Esophagus muscularis mucosa (tissue), 4 donors: Measurements from ENCODE around the gene RNF144A. TPM values are rescaled to one million over a fixed set of nuclear protein-coding genes. Genes with fewer than 3 reads are reported as not detected.

ENCODE experiments used
- DNase-seq: peaks from one replicate; pipeline ENCODE4 v3.0.0-alpha.2; 2017; ENCODE audit errors: extremely low spot score
- H3K27ac ChIP-seq, 4 donors: fragments of 200-600 bp; sonication (generic); replicated peaks in 1 of 4; 1 replicate in 3 of 4; 2 replicates in 1 of 4; pipeline ENCODE4 v1.5.1; 2016 to 2019; ENCODE audit warnings: mild to moderate bottlenecking in 1 of 4
- H3K27me3 ChIP-seq, 4 donors: fragments of 200-600 bp; sonication (generic); one replicate each; pipeline versions ENCODE4 v1.5.1 to v1.6.0; 2016 to 2019
- H3K36me3 ChIP-seq, 4 donors: fragments of 200-600 bp; sonication (generic); one replicate each; pipeline ENCODE4 v1.5.1; 2016 to 2019
- H3K4me1 ChIP-seq, 4 donors: fragments of 200-600 bp; sonication (generic); one replicate each; pipeline ENCODE4 v1.5.1; 2016 to 2019
- H3K4me3 ChIP-seq, 4 donors: fragments of 200-600 bp; sonication (generic); 1 replicate in 2 of 4; 2 replicates in 2 of 4; pipeline ENCODE4 v1.5.1; 2016 to 2019; ENCODE audit warnings: mild to moderate bottlenecking in 4 of 4, moderate library complexity in 1 of 4
- H3K9me3 ChIP-seq, 4 donors: fragments of 200-600 bp; sonication (generic); 1 replicate in 3 of 4; 2 replicates in 1 of 4; pipeline ENCODE4 v1.5.1; 2016 to 2019
- EP300 ChIP-seq: sonication (generic); formaldehyde crosslinking; IDR thresholded peaks from one replicate; pipeline ENCODE4 v1.6.1; 2017; ENCODE audit warnings: antibody characterized with exemption
- POLR2A ChIP-seq: fragments of 450-650 bp; IDR thresholded peaks from one replicate; pipeline ENCODE4 v1.6.1; 2017; ENCODE audit warnings: antibody characterized with exemption, moderate library complexity, mild to moderate bottlenecking, low read depth
- POLR2AphosphoS5 ChIP-seq, 2 donors: sonication (generic); formaldehyde crosslinking; IDR thresholded peaks; one replicate each; pipeline ENCODE4 v1.6.1; 2017; ENCODE audit warnings: antibody characterized with exemption in 2 of 2
- WGBS: methylation state at CpG from one replicate; pipeline ENCODE4 v1.1.5; 2018; 5-methylcytosine and 5-hydroxymethylcytosine counted together
- intact Hi-C: fragments of 100-400 bp; cut with DNase I; formaldehyde crosslinking; loops from one replicate; pipeline ENCODE4 v1.15.1; 2023
- total RNA-seq, 4 donors: library from RNA; depleted of rRNA; stranded (reverse); fragments of >200 nt; gene quantifications; one replicate each; pipeline versions ENCODE4 v1.1.0 to v1.2.1, GENCODE V29; 2016
- TF ChIP-seq, protein P1 (sequence below), 3 experiments: fragments of 200-600 bp in 2 of 3; fragments of 450-650 bp in 1 of 3; sonication (generic) in 2 of 3; IDR thresholded peaks; one replicate each; pipeline ENCODE4 v1.5.1; 2017 to 2019; ENCODE audit warnings: antibody characterized with exemption in 3 of 3, mild to moderate bottlenecking in 2 of 3, moderate library complexity in 1 of 3

The RNF144A gene
- total RNA-seq, 4 donors from 2014 or later, result 5.4 to 10.8 (median 8.8) TPM

DNA sequence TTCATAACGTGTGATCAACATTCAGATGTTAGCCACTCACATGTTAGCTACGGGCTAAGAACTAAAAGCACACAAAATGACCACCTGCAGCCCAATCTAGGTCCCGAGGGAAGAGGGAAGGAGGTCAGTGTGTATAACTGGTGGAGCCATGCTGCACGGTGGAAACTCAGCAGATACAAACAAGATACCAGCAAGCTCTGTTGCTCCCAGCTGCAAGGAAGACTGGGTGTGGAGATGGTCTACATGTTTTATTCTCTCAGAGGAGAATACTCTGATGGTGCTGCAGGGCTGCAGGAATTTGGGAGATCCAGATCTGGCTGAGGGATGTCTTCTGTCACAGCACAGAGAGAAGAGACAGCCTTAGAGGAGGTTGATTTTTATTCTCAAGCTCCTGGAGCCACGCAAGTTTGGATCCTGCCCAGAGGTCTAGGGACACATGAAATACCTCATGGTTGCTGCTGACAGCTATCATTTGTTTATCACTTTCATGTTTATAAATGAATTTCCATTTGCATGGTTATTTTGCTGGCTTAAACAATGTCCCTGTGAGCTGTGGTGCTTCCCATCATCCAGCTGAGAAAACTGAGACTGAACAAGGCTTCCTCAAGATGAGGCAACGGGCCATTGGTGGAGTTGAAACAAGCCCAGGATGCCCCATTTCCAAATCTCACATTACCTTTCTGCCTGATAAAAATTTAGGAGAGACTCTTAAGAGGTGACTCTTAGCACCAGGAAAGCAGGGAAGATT is 30.9 kb downstream of the RNF144A start:
- H3K27ac ChIP-seq, result no peak overlapping the region
- 85% methylated on average over 6 of the region's 6 CpGs for WGBS
- TF ChIP-seq POLR2AphosphoS5 (IDR thresholded peaks at IDR 0.05), result no peak
- TF ChIP-seq, protein P1, sequence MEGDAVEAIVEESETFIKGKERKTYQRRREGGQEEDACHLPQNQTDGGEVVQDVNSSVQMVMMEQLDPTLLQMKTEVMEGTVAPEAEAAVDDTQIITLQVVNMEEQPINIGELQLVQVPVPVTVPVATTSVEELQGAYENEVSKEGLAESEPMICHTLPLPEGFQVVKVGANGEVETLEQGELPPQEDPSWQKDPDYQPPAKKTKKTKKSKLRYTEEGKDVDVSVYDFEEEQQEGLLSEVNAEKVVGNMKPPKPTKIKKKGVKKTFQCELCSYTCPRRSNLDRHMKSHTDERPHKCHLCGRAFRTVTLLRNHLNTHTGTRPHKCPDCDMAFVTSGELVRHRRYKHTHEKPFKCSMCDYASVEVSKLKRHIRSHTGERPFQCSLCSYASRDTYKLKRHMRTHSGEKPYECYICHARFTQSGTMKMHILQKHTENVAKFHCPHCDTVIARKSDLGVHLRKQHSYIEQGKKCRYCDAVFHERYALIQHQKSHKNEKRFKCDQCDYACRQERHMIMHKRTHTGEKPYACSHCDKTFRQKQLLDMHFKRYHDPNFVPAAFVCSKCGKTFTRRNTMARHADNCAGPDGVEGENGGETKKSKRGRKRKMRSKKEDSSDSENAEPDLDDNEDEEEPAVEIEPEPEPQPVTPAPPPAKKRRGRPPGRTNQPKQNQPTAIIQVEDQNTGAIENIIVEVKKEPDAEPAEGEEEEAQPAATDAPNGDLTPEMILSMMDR (IDR thresholded peaks at IDR 0.05), result no peak
- no peak for TF ChIP-seq EP300
- TF ChIP-seq POLR2A, result no peak
- H3K27me3 ChIP-seq, result no peaks in the 10 kb centered on the region
- intact Hi-C loops, result no loop called here
- peak; percentile 84 for DNase-seq
- H3K4me1 ChIP-seq, result peaks cover 0 to 14% (median 9%) of the 10 kb centered on the region in 4 donors
- H3K36me3 ChIP-seq, result peaks cover 0 to 7% (median 3%) of the 10 kb centered on the region in 4 donors
- H3K4me3 ChIP-seq, result no peak overlapping the region
- H3K9me3 ChIP-seq, result no peaks in the 10 kb centered on the region

DNA sequence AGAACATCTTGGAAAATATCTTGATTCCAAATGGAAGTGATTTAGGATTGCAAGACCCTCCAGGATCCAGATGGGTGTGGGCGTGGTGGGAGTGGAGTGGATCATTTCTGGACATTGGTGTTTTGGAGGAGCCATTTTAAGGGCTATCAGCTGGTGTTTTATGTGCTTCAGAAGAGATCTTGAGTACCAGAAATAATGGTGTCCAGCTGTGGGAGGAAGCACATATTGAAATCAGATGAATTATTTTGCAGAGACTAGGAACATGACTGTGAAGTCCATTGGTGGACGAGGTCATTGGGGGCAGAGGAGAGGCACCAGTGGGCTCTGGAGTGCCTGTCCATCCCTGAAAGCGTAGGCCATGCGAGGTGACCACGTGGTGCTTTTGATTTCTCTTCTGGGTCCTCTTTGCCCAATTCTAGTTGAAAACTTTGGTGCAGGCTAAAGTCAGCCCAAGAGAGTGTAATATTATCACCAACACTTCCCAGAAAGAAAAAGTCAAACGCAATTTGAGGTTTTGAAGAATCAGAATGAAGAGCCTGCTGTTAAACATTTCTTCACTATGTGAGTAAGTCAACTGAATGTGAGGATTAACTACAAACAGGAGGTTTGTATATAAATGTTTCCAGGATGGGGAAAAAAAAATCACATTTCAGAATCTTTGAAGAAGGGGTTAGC is 31.6 kb downstream of the RNF144A start:
- Histone ChIP-seq H3K27me3 (no peaks in the 10 kb centered on the region), H3K27ac (no peak overlapping the region), H3K4me1 (peaks cover 0 to 14% (median 9%) of the 10 kb centered on the region in 4 donors), H3K9me3 (no peaks in the 10 kb centered on the region), H3K4me3 (no peak overlapping the region), H3K36me3 (peaks cover 0 to 7% (median under 1%) of the 10 kb centered on the region in 4 donors)
- 94% methylated on average over 6 of the region's 6 CpGs for WGBS
- intact Hi-C loops, result no loop called here
- no peak for TF ChIP-seq POLR2AphosphoS5 (IDR thresholded peaks at IDR 0.05)
- TF ChIP-seq, protein P1 (IDR thresholded peaks at IDR 0.05), result no peak
- TF ChIP-seq POLR2A, result no peak
- TF ChIP-seq EP300, result no peak
- DNase-seq, result peak; percentile 66

- no peak for TF ChIP-seq POLR2AphosphoS5 (IDR thresholded peaks at IDR 0.05)
- no peak for TF ChIP-seq POLR2A
- TF ChIP-seq EP300, result no peak
- TF ChIP-seq, protein P1 (IDR thresholded peaks at IDR 0.05), result no peak
- Histone ChIP-seq H3K9me3 (no peaks in the 10 kb centered on the region), H3K4me3 (no peak overlapping the region), H3K36me3 (no peaks in the 10 kb centered on the region), H3K27ac (no peak overlapping the region), H3K27me3 (no peaks in the 10 kb centered on the region), H3K4me1 (peaks cover 8 to 16% (median 9%) of the 10 kb centered on the region in 4 donors)
- no peak for DNase-seq
- intact Hi-C loops, result no loop called here
- WGBS, result 83% methylated on average over 1 of the region's 1 CpG
Measured at GRCh38 chr2:6951046-6951445, 33.8 kb downstream of the RNF144A start.

- no peak overlapping the region for H3K27ac ChIP-seq
- no peak for DNase-seq
- peaks cover 8 to 18% (median 9%) of the 10 kb centered on the region in 4 donors for H3K4me1 ChIP-seq
- 55% methylated on average over 3 of the region's 3 CpGs for whole genome bisulfite sequencing
- no peaks in the 10 kb centered on the region for H3K27me3 ChIP-seq
- TF ChIP-seq POLR2A (no peak), EP300 (no peak), POLR2AphosphoS5 (IDR thresholded peaks at IDR 0.05) (no peak)
- TF ChIP-seq, protein P1 (IDR thresholded peaks at IDR 0.05), result no peak
- intact Hi-C loops, result no loop called here
- no peaks in the 10 kb centered on the region for H3K36me3 ChIP-seq
- H3K4me3 ChIP-seq, result no peak overlapping the region
- no peaks in the 10 kb centered on the region for H3K9me3 ChIP-seq
Measured at GRCh38 chr2:6952101-6952500, 34.9 kb downstream of the RNF144A start.
